ENCODE results near the gene TMEM214.
"Not testable (repeated sequence)": the region's sequence is repeated elsewhere in the genome, so short reads cannot be mapped to it uniquely, and the experiment has no call there.

Gene TMEM214

DNA sequence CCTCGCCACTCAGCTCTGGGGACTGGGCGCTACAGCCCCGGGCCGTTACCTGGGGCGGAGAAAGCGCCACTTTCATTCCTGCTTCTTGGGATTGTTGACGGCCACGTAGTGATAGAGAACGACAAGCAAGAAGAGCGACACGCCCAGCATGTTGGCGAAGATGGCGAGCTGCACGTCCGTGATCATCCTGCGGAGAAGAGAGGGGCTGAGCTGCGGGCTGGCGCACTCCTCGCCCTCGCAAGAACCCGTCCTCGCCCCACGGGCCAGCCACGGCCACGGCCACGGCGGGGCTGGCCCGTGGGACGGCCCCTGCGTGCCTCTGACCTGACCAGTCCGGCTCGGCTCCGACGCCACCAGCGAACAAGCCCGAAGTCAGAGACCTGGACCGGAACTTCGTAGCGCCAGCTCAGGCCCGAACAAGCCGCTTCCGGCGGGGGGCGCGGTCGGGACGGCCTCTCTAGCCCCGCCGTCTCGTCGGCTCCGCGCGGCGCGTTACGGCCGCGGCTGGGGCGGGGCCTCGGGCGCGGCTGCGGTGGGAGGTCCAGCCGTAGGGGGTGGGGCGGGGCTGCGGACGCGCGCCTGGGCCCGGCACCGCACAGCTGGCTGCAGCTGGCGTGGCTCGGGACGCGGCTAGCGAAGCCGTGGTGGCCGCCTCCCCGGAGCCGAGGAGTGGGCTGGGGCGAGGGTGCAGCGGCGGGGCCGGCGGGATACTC is 38.7 kb downstream of the TMEM214 start, which contains the start of gene OST4:
TSS of gene OST4 (minus strand) at position 378 of the 713 bp plus-strand sequence.
- DNase-seq = peak; percentile 79

DNA sequence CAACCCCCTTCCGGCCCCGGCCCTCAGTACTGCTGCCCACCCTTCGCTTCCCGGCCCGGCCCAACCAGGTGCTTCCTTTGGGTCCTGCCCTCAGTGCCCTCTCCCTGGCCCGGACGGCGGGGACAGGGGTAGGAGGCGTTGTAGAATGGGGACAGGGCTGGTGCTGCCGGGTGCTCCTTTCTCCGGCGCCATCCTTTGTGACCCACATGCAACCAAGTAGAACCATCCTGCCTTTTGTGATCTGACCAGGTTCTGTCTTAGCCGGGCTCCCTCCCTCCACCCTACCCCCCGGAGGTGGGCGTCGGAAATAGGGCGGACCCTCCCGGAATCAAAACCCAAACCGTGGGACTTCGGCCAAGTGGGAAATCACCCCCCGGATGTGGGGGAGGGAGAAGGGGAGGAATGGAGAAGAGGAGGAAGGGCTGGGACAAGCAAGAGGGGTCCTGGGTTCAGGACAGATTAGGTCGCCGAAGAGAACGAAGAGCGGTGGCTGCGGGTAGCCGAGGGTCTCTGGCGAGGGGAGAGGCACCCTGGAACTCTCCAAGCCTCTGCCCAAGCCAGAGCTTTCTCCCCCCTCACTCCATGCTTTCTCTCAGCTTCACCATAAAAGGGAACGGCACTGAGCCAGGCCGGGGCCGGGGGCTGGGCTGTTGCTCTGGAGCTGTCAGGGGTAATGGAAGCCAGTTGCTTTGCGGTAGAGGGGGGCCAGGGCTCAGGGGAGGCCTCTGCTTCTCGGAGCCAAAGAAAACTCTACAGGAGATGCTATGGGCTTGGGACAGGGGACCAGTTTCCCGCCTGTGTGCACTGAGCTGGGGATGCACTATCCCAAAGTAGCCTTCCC is 39.4 kb downstream of the TMEM214 start:
- DNase-seq = no peak

DNA sequence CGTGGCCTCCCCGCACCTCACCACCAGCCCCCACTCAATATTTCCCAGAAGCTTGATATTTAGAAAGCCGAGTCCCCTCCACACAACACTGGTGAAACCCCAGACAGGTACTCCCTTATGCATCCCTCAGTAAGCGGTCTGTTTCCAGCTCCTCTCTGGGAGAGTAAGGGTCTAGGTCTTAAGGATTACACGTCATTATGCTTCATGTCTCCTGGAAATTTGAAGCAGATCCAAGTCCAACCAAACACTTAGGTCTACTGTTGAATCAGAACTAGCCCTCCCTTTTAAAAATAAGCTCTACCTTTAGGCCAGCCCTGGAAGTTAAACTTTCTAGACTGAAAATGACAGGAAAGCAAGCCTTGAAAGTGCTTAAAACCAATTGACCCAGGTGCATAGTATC is 40.2 kb downstream of the TMEM214 start:
- DNase-seq = no peak

DNA sequence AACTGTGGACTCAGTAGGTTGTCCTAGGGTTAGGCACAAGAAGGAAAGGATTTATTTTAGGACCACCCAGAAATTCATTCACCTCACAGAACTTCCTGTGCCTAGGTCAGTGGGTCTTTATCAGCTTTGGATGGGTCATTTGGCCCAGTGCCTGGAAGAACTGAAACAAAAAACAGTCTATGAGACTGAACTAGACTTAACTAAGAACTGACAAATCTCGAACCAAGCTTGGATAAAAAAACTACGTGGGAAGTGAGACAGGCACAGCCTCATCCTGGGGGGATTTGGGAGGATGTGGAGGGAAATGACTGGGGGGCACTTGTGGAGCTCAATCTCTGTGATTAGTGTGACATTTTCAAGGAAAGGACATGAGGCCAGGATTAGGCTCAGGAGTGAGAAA is 41.0 kb downstream of the TMEM214 start:
- no peak for DNase-seq

DNA sequence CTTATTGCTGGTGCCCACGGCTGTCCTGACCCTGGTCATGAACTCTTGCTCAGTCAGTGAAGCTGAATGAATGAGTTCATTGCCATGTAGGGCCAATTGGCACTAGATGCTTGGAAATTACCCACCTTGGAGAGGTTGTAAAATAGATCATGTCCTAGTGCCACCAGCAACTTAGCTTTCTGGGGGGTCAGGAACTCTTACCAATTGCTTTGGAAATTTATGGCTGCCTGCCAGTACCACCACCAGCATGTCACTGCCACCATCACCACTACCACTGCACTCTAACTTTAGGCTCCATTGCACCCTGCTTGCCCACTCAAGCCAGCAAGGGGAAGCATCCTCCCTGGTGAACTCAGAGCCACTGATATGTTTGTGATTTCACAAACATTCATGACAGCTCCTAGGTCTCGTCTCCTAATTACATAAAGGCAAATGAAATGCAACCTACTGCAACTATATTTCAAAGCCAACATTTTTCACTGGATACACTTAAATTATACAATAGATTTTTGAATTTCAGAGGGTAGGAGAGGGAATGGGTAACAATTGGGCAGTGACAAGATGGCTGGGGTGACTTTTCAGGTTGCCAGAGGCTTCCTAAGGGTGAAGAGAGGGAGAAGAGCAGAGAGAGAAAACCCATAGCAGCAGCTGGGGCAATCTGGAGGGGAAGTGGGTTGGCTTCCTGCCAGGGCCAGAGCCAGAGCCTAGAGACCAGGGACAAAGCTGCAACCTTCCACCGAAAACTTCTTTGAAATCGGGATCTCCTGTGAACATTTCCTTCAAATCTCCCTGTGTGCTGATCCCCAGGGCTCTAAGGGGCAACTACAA is 42.2 kb downstream of the TMEM214 start:
- peak; percentile 59 for DNase-seq

DNA sequence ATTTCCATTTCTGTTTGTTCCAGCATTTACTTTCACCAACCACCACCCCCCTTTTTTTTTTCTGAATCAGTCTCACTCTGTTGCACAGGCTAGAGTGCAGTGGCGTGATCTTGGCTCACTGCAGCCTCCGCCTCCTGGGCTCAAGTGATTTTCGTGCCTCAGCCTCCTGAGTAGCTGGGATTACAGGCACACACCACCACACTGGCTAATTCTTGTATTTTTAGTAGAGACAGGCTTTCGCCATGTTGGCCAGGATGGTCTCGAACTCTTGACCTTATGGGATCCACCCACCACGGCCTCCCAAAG is 42.8 kb downstream of the TMEM214 start:
- DNase-seq = not testable (repeated sequence)

DNA sequence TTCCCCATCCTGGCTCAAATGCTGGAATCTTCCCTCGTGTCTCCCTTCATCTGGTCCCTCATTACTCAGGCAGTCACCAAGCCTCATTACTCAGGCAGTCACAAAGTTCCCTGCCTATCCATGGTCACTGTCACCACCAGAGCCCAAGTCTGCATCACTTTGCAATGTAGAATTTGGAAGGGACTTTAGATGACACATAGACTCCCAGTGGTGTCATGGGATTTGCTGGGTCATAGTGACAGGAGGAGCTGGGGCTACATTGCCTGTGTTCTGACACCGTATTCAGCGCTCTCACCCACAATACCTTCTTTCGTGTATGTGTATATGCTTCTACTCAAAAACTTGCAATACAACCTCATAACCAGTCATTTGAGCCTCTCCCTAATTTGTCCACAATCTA is 43.6 kb downstream of the TMEM214 start:
- DNase-seq = no peak

DNA sequence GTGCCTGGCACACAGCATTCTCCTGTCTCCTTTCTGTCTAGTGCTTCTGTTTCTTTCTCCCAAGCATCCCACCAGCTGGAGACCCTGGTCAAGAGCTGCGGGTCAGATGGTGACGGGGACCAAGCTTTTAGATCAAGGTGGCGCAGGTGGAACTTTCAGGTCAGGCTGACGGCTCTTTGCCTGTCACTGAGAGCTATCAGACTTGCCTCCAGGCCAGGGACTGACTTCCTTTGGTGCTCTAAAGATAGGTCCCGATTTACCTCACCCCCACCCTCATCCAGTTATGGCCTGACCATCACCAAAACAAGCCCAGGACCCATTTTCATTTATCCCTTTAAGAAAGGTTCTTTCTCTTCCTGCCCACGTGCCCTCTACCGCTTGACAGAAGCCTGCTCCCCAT is 44.5 kb downstream of the TMEM214 start:
- no peak for DNase-seq

DNA sequence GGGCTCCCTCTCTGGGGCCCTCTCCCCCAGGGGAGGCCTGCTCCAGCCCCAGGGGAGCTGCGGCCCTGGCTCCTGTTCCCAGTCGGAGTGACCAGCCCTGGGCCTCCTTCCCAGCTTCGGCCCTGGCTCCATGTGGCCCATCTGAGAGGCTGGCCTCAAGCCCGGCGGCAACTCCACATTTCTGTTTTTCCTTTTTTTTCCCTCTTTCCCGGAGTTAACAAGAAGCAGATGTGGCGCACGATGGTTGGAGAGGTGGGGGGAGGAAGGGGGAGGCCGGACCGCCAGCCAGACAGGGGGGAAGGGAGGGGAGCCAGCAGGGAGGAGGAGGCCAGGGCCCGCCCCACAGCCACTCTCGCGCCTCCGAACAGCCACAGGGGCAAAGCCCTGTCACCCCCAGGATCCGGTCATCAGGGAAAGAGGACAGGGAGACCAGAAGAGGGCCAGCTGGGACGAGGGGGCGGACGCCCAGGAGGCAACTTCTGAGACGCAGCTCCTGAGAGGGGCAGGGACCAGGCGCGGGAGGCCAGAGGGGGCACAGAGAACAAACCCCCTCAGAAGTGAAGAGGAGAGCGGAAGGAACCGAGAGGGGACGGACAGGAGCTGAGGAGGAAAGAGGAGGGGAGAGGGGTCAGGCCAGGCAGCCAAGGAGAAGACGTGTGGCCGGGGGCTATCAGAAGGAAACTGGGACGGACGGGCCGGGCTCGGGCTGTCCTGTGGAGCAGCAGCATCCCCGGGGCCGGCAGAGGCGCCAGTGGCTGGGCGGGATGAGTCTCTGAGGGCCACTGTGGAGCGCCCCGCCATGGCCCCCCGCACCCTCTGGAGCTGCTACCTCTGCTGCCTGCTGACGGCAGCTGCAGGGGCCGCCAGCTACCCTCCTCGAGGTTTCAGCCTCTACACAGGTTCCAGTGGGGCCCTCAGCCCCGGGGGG is 45.8 kb downstream of the TMEM214 start, which contains the start of gene EMILIN1:
TSS of gene EMILIN1 (plus strand) at position 349 of the 928 bp plus-strand sequence. CDS start at position 800, 451 bp downstream.
- peak; percentile 15 for DNase-seq

DNA sequence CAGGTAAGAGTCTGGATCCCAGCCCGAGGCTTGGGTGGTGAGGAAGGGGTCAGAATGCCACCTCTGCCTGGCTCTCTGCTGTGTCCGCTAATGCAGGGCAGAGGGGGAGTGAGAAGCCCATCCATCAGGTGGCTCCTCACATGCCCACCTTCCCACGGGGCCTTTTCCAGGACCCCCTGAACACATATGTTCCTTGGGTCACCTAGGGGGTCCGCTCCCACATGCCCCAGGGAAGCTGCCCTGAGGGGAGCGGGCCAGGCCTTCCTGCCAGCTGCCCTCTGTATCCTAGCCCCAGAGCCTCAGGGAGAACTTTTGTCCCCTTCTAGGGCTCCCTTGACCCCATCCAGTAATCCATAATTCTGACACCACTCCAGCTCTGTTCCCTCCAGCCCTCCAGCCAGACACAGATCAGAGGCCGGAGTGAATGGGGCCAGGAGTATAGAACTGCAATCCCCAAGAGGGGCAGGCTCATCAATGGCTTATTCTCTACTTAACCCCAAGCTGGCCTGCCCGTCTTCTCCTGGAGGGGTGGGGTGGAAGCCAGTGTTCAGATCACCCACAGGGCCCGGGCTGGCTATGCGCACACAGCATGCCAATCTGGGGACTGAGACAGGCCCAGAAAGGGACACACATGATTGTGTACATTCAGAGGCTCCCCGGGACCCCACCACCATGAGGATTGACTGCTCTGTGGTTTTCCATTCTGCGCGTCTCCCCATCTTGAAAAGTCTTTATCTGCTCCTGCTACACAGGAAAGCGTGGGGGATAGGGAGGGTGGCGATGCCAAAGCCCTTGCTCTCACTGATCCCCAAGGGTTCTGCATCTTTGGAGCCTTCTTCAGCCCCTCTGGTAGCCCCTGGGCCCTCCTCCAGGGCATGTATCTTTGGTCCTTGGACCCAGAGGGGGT is 46.7 kb downstream of the TMEM214 start:
- DNase-seq = no peak

DNA sequence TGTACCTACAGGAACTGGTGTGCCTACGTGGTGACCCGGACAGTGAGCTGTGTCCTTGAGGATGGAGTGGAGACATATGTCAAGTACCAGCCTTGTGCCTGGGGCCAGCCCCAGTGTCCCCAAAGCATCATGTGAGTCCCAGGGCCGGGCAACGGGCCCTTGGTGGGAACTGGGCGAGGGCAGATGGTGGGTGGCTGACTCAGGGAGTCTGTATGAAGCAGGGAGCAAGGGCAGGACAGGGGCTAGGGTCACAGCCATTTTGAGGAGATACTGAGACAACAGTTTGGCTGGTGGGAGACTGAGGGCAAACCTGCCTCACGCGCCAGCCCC is 47.3 kb downstream of the TMEM214 start:
- no peak for DNase-seq

DNA sequence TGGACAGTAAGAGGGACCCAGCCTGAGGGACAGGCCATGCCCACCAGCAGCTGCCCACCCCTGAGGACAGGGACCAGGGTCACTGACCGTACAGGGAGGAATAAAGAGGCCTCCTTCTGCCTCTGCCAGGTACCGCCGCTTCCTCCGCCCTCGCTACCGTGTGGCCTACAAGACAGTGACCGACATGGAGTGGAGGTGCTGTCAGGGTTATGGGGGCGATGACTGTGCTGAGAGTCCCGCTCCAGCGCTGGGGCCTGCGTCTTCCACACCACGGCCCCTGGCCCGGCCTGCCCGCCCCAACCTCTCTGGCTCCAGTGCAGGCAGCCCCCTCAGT is 47.8 kb downstream of the TMEM214 start:
- no peak for DNase-seq

DNA sequence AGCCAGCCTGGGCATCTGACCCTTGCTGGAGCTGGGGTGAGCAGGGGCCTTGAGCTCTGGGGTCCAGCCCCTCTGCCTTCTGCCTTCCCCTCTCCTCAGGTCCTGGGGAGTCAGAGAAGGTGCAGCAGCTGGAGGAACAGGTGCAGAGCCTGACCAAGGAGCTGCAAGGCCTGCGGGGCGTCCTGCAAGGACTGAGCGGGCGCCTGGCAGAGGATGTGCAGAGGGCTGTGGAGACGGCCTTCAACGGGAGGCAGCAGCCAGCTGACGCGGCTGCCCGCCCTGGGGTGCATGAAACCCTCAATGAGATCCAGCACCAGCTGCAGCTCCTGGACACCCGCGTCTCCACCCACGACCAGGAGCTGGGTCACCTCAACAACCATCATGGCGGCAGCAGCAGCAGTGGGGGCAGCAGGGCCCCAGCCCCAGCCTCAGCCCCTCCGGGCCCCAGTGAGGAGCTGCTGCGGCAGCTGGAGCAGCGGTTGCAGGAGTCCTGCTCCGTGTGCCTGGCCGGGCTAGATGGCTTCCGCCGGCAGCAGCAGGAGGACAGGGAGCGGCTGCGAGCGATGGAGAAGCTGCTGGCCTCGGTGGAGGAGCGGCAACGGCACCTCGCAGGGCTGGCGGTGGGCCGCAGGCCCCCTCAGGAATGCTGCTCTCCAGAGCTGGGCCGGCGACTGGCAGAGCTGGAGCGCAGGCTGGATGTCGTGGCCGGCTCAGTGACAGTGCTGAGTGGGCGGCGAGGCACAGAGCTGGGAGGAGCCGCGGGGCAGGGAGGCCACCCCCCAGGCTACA is 49.4 kb downstream of the TMEM214 start:
- no peak for DNase-seq

DNA sequence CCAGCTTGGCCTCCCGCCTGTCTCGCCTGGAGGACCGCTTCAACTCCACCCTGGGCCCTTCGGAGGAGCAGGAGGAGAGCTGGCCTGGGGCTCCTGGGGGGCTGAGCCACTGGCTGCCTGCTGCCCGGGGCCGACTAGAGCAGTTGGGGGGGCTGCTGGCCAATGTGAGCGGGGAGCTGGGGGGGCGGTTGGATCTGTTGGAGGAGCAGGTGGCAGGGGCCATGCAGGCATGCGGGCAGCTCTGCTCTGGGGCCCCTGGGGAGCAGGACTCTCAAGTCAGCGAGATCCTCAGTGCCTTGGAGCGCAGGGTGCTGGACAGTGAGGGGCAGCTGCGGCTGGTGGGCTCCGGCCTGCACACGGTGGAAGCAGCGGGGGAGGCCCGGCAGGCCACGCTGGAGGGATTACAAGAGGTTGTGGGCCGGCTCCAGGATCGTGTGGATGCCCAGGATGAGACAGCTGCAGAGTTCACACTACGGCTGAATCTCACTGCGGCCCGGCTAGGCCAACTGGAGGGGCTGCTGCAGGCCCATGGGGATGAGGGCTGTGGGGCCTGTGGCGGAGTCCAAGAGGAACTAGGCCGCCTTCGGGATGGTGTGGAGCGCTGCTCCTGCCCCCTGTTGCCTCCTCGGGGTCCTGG is 50.1 kb downstream of the TMEM214 start:
- no peak for DNase-seq

DNA sequence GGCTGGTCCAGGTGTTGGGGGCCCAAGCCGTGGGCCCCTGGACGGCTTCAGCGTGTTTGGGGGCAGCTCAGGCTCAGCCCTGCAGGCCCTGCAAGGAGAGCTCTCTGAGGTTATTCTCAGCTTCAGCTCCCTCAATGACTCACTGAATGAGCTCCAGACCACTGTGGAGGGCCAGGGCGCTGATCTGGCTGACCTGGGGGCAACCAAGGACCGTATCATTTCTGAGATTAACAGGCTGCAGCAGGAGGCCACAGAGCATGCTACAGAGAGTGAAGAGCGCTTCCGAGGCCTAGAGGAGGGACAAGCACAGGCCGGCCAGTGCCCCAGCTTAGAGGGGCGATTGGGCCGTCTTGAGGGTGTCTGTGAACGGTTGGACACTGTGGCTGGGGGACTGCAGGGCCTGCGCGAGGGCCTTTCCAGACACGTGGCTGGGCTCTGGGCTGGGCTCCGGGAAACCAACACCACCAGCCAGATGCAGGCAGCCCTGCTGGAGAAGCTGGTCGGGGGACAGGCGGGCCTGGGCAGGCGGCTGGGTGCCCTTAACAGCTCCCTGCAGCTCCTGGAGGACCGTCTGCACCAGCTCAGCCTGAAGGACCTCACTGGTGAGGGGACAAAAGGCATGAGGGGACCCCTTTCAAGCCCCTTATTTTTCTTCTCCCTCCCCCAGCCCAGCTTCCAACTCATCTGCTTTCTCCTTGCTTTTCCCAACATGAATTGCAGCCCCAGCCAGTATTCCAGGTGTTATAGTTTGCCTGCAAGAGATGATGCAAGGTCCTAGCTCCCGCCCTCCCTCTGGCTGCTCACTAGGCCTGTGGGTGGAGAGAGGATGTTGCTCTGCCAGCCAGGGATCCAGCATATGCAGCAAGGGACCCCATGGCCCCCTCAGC is 50.9 kb downstream of the TMEM214 start:
- DNase-seq = no peak

DNA sequence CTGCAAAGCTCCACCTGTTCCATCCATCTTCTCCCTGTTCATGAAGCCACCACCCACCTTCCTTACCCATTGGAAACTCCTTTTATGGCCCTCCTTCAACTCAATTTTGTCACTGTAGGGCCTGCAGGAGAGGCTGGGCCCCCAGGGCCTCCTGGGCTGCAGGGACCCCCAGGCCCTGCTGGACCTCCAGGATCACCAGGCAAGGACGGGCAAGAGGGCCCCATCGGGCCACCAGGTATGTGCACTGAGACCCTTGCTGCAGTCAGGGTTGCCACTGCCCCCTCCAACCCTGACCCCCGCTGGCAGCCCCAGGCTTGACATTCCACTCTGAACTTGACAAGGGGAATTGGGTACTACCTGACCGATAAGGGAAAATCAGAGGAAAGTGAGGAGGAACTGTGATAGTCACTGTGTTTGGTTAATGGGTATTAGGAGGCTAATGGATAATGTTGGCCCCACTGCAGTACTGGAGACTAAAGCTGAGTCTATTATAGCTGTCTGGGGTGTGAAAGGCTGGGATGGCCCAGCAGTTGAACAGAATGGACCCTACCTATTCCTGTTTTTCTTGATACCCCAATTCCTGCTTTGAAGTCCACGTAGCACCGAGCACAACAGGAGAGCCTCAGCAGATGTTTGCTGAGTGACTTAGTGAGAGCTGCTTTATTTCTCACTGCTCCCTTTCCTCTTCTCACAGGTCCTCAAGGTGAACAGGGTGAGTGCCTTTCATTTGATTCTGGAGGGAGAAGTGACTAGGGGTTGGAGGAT is 51.7 kb downstream of the TMEM214 start:
- no peak for DNase-seq

DNA sequence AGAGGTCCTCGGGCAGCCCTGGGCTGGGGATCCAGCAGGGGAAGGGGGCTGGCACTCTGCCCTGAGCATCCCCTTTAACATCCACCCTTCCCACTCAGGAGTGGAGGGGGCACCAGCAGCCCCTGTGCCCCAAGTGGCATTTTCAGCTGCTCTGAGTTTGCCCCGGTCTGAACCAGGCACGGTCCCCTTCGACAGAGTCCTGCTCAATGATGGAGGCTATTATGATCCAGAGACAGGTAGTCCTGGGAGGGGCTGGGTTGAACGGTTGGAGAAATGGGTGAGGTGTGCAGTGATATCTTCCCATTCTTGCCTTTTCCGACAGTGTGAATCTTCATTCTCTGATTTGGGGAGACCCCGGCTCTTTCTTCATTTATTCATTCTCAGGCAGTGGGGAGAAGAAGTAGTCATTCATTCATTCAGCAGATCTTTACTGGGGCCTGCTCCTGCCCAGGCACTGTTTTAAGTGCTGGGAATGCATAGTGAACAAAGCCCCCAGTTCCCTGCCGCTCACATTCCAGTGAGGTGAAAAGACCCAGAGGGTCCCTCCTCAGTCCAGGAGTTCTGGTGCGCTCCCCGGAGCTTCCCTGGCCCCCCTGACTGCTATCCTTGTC is 52.4 kb downstream of the TMEM214 start:
- DNase-seq = no peak

DNA sequence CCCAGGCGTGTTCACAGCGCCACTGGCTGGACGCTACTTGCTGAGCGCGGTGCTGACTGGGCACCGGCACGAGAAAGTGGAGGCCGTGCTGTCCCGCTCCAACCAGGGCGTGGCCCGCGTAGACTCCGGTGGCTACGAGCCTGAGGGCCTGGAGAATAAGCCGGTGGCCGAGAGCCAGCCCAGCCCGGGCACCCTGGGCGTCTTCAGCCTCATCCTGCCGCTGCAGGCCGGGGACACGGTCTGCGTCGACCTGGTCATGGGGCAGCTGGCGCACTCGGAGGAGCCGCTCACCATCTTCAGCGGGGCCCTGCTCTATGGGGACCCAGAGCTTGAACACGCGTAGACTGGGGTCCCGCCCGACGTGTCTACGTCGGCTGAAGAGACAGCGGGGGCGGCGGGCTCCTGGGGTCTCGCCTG is 52.9 kb downstream of the TMEM214 start:
- no peak for DNase-seq

All from NCI-H1694 treated with DMSO at 0.1 percent for 48 hours (cell line).